ENCODE measurements around the gene PLA1A.

DNA sequence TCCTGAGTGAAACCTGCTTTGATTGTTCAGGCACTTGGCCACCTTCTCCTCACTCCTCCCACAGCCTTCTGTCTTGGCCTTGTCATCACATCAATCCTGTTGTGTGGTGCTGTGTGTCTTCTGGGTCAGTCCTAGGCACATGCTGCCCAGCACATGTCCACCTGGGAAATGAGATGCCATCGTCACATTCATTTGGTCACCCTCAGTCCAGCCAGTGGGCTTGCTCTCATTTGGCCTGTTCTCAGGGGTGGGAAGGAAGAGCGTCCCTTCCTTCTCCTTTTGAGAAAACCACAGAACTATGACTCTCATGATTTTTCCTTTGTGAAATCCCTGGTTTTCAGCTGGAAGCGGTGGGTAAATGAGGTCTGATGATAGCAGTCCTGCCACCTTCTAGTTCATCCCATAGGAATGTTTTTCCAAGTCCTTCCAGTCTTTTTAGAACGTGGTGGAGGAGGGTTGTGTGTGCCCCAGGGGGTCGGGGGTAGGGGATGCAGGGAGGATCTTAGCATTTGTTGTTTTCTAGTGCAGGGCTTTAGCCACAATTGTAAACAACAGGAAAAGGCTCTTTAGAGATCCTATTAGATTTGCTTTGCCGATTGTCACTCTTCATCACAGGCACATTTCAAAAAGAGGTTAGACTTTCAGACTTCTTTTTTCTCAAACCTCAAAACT lies 8.4 kb upstream of the PLA1A start:
- TF ChIP-seq CTCF (tag by site-specific recombination; IDR thresholded peaks at IDR 0.05) (no peak), SP3 (tag by site-specific recombination; IDR thresholded peaks at IDR 0.05) (no peak), ZBTB11 (tag by site-specific recombination; conservative IDR thresholded peaks at IDR 0.05; ENCODE audit: low read depth) (no peak), ZNF274 (IDR thresholded peaks at IDR 0.05; ENCODE audit: low read length) (no peak), ZNF274 (tag by site-specific recombination; IDR thresholded peaks at IDR 0.05; ENCODE audit: borderline replicate concordance) (no peak), ZNF26 (tag by site-specific recombination; IDR thresholded peaks at IDR 0.05) (no peak), ZNF404 (tag by site-specific recombination; IDR thresholded peaks at IDR 0.05) (no peak), ZNF660 (tag by site-specific recombination; IDR thresholded peaks at IDR 0.05) (no peak), ZBTB26 (tag by site-specific recombination; optimal IDR thresholded peaks at IDR 0.05) (no peak), ZNF747 (tag by site-specific recombination; IDR thresholded peaks at IDR 0.05) (no peak), ZNF169 (tag by site-specific recombination; IDR thresholded peaks at IDR 0.05) (no peak)
- TF ChIP-seq, protein P1, sequence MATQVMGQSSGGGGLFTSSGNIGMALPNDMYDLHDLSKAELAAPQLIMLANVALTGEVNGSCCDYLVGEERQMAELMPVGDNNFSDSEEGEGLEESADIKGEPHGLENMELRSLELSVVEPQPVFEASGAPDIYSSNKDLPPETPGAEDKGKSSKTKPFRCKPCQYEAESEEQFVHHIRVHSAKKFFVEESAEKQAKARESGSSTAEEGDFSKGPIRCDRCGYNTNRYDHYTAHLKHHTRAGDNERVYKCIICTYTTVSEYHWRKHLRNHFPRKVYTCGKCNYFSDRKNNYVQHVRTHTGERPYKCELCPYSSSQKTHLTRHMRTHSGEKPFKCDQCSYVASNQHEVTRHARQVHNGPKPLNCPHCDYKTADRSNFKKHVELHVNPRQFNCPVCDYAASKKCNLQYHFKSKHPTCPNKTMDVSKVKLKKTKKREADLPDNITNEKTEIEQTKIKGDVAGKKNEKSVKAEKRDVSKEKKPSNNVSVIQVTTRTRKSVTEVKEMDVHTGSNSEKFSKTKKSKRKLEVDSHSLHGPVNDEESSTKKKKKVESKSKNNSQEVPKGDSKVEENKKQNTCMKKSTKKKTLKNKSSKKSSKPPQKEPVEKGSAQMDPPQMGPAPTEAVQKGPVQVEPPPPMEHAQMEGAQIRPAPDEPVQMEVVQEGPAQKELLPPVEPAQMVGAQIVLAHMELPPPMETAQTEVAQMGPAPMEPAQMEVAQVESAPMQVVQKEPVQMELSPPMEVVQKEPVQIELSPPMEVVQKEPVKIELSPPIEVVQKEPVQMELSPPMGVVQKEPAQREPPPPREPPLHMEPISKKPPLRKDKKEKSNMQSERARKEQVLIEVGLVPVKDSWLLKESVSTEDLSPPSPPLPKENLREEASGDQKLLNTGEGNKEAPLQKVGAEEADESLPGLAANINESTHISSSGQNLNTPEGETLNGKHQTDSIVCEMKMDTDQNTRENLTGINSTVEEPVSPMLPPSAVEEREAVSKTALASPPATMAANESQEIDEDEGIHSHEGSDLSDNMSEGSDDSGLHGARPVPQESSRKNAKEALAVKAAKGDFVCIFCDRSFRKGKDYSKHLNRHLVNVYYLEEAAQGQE (tag by site-specific recombination; IDR thresholded peaks at IDR 0.05) = no peak
